Naive thymus-derived CD8-positive, alpha-beta T cell (primary cell): ENCODE results near the gene C11orf16. TPM values are rescaled to one million over a fixed set of nuclear protein-coding genes. Genes with fewer than 3 reads are reported as not detected.

Source experiments
- ATAC-seq, 2 donors: fragments of 150-1000 bp; cut with Tn5 transposase in 1 of 2; sonication (Bioruptor Pico), chemical (Tn5 transposase) in 1 of 2; 1 replicate in 1 of 2; 2 replicates in 1 of 2; pipeline ENCODE4 v1.10.0; 2021; ENCODE audit warnings: mild to moderate bottlenecking in 2 of 2, moderate library complexity in 2 of 2
- POLR2A ChIA-PET: fragments of 350-600 bp; sonication (Branson Sonifier 250); formaldehyde crosslinking; loops from one replicate; lab custom pipeline; 2021; ENCODE audit warnings: antibody characterized with exemption; lab: Charles Lee
- DNase-seq, 10 donors: peaks; one replicate each; pipeline versions ENCODE4 v3.0.0 to v3.0.0-alpha.2; 2020 to 2022
- H3K27ac Mint-ChIP-seq, 10 donors: one replicate each; pipeline ENCODE4 v1.8.0; 2020 to 2022; ENCODE audit warnings: mild to moderate bottlenecking in 10 of 10, mixed read lengths in 10 of 10, moderate library complexity in 4 of 10, inconsistent platforms in 1 of 10
- H3K27me3 Mint-ChIP-seq, 5 donors: one replicate each; pipeline ENCODE4 v1.8.0; 2021 to 2022; ENCODE audit warnings: mixed read lengths in 5 of 5
- H3K36me3 Mint-ChIP-seq, 3 donors: one replicate each; pipeline ENCODE4 v1.8.0; 2020 to 2022; ENCODE audit warnings: mixed read lengths in 3 of 3, mild to moderate bottlenecking in 2 of 3, inconsistent platforms in 1 of 3
- H3K4me1 Mint-ChIP-seq, 4 donors: one replicate each; pipeline ENCODE4 v1.8.0; 2021 to 2022; ENCODE audit warnings: mixed read lengths in 4 of 4
- H3K4me3 Mint-ChIP-seq, 10 donors: one replicate each; pipeline ENCODE4 v1.8.0; 2020 to 2022; ENCODE audit warnings: mild to moderate bottlenecking in 10 of 10, mixed read lengths in 10 of 10, moderate library complexity in 6 of 10, inconsistent platforms in 1 of 10
- H3K9me3 Mint-ChIP-seq, 9 donors: one replicate each; pipeline ENCODE4 v1.8.0; 2020 to 2022; ENCODE audit warnings: mixed read lengths in 9 of 9, mild to moderate bottlenecking in 3 of 9, inconsistent platforms in 1 of 9, moderate library complexity in 1 of 9
- polyA plus RNA-seq, 3 donors: library from polyadenylated mRNA; unstranded; fragments of 300-500 nt; fragmentation: Illumina TruSeq; gene quantifications; one replicate each; pipeline ENCODE4 v1.2.3, GENCODE V29; 2021
- total RNA-seq, 8 experiments: library from RNA in 2 of 8; stranded (reverse) in 2 of 8; gene quantifications; one replicate each; pipeline ENCODE4 v1.2.3 and lab custom pipeline; 2021 to 2026

Gene C11orf16
- total and polyA plus RNA-seq, 5 experiments from 2014 or later = 0.09 TPM; not detected in 4

GRCh38 chr11:8933931-8934330 lies 1.2 kb upstream of the C11orf16 start:
- DNase-seq (no peak), ATAC-seq (no peak)
- Mint-ChIP-seq H3K4me3 (no peak overlapping the region), H3K36me3 (no peaks in the 10 kb centered on the region), H3K4me1 (no peaks in the 10 kb centered on the region), H3K27me3 (no peaks in the 10 kb centered on the region), H3K9me3 (no peaks in the 10 kb centered on the region), H3K27ac (no peak overlapping the region)
- POLR2A ChIA-PET = no interaction called here

GRCh38 chr11:8930456-8931175 lies 2.1 kb downstream of the C11orf16 start:
- Mint-ChIP-seq H3K9me3 (no peaks in the 10 kb centered on the region), H3K27me3 (no peaks in the 10 kb centered on the region), H3K4me3 (no peak overlapping the region), H3K4me1 (no peaks in the 10 kb centered on the region), H3K27ac (no peak overlapping the region), H3K36me3 (no peaks in the 10 kb centered on the region)
- POLR2A ChIA-PET = interaction anchor here (0.7 kb wide), 1 partner anchor 22 kb away, joined by 3 read pairs; no protein-coding TSS in a partner anchor
- DNase-seq (no peak), ATAC-seq (no peak)

DNA sequence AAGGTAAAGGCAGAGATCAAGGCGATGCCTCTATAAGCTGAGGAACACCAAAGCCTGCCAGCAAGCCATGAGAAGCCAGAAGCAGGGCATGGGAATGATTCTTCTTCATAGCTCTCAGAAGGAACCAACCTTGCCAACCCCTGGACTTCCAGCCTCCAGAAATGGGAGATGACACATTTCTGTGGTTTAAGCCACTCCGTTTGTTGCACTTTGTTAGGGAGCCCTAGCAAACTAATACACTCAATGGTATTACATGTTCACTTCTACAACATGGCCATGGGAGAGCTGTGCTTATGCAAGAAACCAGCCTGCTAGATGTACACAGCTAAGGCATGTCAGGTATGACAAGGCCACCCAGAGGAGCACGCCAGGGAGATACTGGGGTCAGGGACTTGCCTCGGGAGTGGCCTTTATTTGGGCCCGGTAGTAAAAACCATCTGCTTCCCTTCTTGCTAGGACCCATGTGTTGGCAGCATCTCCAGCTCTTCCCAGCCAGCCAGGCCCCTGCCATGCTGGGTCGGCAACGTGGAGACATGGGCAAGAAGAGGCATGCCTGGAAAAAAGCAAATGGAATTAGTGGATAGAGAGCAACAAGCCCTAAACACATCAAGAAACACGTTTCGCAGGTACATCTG lies 3.6 kb downstream of the C11orf16 start:
- DNase-seq (no peak), ATAC-seq (no peak)
- no peaks in the 10 kb centered on the region for H3K4me1 Mint-ChIP-seq
- no peak overlapping the region for H3K27ac Mint-ChIP-seq
- H3K9me3 Mint-ChIP-seq = no peaks in the 10 kb centered on the region
- POLR2A ChIA-PET = no interaction called here
- no peaks in the 10 kb centered on the region for H3K27me3 Mint-ChIP-seq
- H3K4me3 Mint-ChIP-seq = no peak overlapping the region
- no peaks in the 10 kb centered on the region for H3K36me3 Mint-ChIP-seq

GRCh38 chr11:8928205-8928604 lies 4.5 kb downstream of the C11orf16 start:
- no peak overlapping the region for H3K27ac Mint-ChIP-seq
- H3K27me3 Mint-ChIP-seq = no peaks in the 10 kb centered on the region
- no peak overlapping the region for H3K4me3 Mint-ChIP-seq
- peaks cover 0 to 7% (median 0%) of the 10 kb centered on the region in 3 donors for H3K36me3 Mint-ChIP-seq
- H3K9me3 Mint-ChIP-seq = no peaks in the 10 kb centered on the region
- DNase-seq (no peak), ATAC-seq (no peak)
- POLR2A ChIA-PET = no interaction called here
- no peaks in the 10 kb centered on the region for H3K4me1 Mint-ChIP-seq

DNA sequence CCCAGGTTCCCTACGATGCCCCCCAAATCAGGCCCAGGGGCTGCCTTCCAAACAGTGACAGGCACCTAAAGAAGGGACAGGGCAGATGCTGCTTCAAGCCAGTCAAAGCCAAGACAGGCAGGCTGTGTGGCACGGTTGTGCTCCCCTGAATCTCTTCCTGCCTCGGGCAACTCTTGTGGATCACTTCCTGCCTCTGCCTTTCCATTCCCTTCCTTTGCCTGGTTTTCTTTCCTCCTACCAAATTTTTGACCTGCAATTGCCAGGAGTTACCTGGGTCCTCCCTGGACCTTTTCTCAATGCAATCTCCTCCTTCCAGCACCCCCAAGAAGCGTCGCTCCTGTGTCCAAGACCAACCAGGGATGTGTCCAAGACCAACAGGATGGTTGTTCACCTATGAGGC lies 5.5 kb downstream of the C11orf16 start:
- POLR2A ChIA-PET = no interaction called here
- H3K4me1 Mint-ChIP-seq = no peaks in the 10 kb centered on the region
- no peak overlapping the region for H3K27ac Mint-ChIP-seq

GRCh38 chr11:8926236-8926635 lies 6.5 kb downstream of the C11orf16 start:
- H3K27ac Mint-ChIP-seq = no peak overlapping the region
- H3K4me3 Mint-ChIP-seq = no peak overlapping the region
- peaks cover 0 to 23% (median 9%) of the 10 kb centered on the region in 3 donors for H3K36me3 Mint-ChIP-seq
- ATAC-seq (no peak), DNase-seq (no peak)
- H3K9me3 Mint-ChIP-seq = no peaks in the 10 kb centered on the region
- POLR2A ChIA-PET = no interaction called here
- no peaks in the 10 kb centered on the region for H3K27me3 Mint-ChIP-seq
- no peaks in the 10 kb centered on the region for H3K4me1 Mint-ChIP-seq

More for the DNA sequence above, 5.5 kb downstream of the C11orf16 start:
- H3K27me3 Mint-ChIP-seq = no peaks in the 10 kb centered on the region
- DNase-seq (no peak), ATAC-seq (no peak)
- no peaks in the 10 kb centered on the region for H3K9me3 Mint-ChIP-seq
- H3K36me3 Mint-ChIP-seq = peaks cover 0 to 13% (median 6%) of the 10 kb centered on the region in 3 donors
- H3K4me3 Mint-ChIP-seq = no peak overlapping the region

- Mint-ChIP-seq H3K36me3 (peaks cover 0 to 25% (median 10%) of the 10 kb centered on the region in 3 donors), H3K27ac (no peak overlapping the region), H3K4me3 (no peak overlapping the region), H3K27me3 (no peaks in the 10 kb centered on the region), H3K4me1 (no peaks in the 10 kb centered on the region), H3K9me3 (no peaks in the 10 kb centered on the region)
- ATAC-seq (no peak), DNase-seq (no peak)
- POLR2A ChIA-PET = no interaction called here
Measured at GRCh38 chr11:8925711-8926110, 7.0 kb downstream of the C11orf16 start.

DNA sequence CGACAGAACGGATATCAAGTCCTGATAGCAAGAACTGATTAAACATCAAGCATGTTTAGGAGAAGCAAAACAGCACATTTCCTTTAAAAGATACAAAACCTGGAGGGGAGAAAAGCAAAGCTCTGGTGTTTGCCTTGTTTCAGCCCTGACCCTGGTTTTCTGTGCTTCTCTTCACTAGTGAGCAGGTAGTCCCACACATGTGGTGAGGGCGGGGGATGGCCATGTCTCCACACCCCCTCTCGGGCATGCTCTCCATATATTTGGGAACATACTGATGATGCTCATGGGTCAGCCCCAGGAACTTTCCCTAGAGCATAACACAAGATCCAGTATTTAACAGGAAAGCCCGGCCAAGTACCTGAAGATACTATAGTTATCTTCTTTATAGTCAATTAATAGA lies 10.1 kb downstream of the C11orf16 start:
- no peak for ATAC-seq
- no peaks in the 10 kb centered on the region for H3K9me3 Mint-ChIP-seq
- POLR2A ChIA-PET = no interaction called here
- no peak overlapping the region for H3K4me3 Mint-ChIP-seq
- peaks cover 0 to 51% (median 13%) of the 10 kb centered on the region in 3 donors for H3K36me3 Mint-ChIP-seq
- H3K4me1 Mint-ChIP-seq = no peaks in the 10 kb centered on the region
- no peak overlapping the region for H3K27ac Mint-ChIP-seq
- H3K27me3 Mint-ChIP-seq = no peaks in the 10 kb centered on the region
- DNase-seq = no peak

GRCh38 chr11:8917157-8917825 lies 15.5 kb downstream of the C11orf16 start:
- DNase-seq (no peak), ATAC-seq (no peak)
- Mint-ChIP-seq H3K4me3 (no peak overlapping the region), H3K27me3 (no peaks in the 10 kb centered on the region), H3K9me3 (no peaks in the 10 kb centered on the region), H3K4me1 (peaks cover 9 to 23% (median 21%) of the 10 kb centered on the region in 4 donors), H3K36me3 (peaks cover 0 to 58% (median 8%) of the 10 kb centered on the region in 3 donors), H3K27ac (peak overlapping the region in 2 of 10 donors; percentile 29 to 49)
- POLR2A ChIA-PET = interaction anchor here (0.6 kb wide), 1 partner anchor 1825 kb away, joined by 5 read pairs; no protein-coding TSS in a partner anchor

DNA sequence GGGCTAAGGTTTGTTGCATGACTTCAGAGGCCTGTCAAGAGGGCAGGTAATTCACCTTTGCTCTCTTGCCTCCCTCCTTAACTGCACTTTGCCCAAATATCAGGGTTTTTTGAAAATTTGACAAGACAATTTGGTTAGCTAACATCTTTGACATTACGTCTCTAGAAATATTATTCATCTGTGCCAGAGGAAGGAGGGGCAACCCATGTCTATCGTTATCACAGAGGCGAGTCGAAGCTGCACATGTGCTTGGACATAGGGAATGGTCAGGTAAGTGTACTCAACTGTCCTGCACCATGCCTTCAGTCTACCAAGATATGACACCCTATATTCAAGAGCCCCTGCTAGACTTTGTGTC lies 18.1 kb downstream of the C11orf16 start:
- POLR2A ChIA-PET = interaction anchor here (0.6 to 1.4 kb wide), 4 partner anchors 34 to 226 kb away, joined by 3 to 4 read pairs (median 3); no protein-coding TSS in a partner anchor
- no peaks in the 10 kb centered on the region for H3K27me3 Mint-ChIP-seq
- DNase-seq (no peak), ATAC-seq (no peak)
- no peaks in the 10 kb centered on the region for H3K9me3 Mint-ChIP-seq
- H3K4me3 Mint-ChIP-seq = peak overlapping the region in 9 of 10 donors; percentile 77 to 89 (median 83)
- peak overlapping the region; percentile 80 to 96 (median 94) for H3K27ac Mint-ChIP-seq
- peaks cover 0 to 37% (median 0%) of the 10 kb centered on the region in 3 donors for H3K36me3 Mint-ChIP-seq
- H3K4me1 Mint-ChIP-seq = peaks cover 12 to 35% (median 32%) of the 10 kb centered on the region in 4 donors

GRCh38 chr11:8913961-8914660 lies 18.6 kb downstream of the C11orf16 start:
- H3K4me1 Mint-ChIP-seq = peaks cover 14 to 39% (median 36%) of the 10 kb centered on the region in 4 donors
- no peaks in the 10 kb centered on the region for H3K27me3 Mint-ChIP-seq
- POLR2A ChIA-PET = interaction anchor here (0.6 to 1.4 kb wide), 4 partner anchors 45 to 226 kb away, joined by 3 to 4 read pairs (median 3); no protein-coding TSS in a partner anchor
- peak overlapping the region; percentile 69 to 89 (median 83) for H3K4me3 Mint-ChIP-seq
- ATAC-seq (peak; percentile 54 to 65), DNase-seq (peak; percentile 26 to 77 (median 54))
- no peaks in the 10 kb centered on the region for H3K9me3 Mint-ChIP-seq
- peak overlapping the region; percentile 80 to 96 (median 94) for H3K27ac Mint-ChIP-seq
- H3K36me3 Mint-ChIP-seq = peaks cover 0 to 33% (median 0%) of the 10 kb centered on the region in 3 donors
